GM21447 (cell line): Measurements from ENCODE around the gene RPH3AL.
"Not testable (repeated sequence)": the region's sequence is repeated elsewhere in the genome, so short reads cannot be mapped to it uniquely, and the experiment has no call there.

Experiments used
- ATAC-seq: cut with Tn5 transposase; IDR thresholded peaks from one replicate; pipeline ENCODE4 v1.9.1; 2021; ENCODE audit not compliant: unreplicated experiment

RPH3AL gene

DNA sequence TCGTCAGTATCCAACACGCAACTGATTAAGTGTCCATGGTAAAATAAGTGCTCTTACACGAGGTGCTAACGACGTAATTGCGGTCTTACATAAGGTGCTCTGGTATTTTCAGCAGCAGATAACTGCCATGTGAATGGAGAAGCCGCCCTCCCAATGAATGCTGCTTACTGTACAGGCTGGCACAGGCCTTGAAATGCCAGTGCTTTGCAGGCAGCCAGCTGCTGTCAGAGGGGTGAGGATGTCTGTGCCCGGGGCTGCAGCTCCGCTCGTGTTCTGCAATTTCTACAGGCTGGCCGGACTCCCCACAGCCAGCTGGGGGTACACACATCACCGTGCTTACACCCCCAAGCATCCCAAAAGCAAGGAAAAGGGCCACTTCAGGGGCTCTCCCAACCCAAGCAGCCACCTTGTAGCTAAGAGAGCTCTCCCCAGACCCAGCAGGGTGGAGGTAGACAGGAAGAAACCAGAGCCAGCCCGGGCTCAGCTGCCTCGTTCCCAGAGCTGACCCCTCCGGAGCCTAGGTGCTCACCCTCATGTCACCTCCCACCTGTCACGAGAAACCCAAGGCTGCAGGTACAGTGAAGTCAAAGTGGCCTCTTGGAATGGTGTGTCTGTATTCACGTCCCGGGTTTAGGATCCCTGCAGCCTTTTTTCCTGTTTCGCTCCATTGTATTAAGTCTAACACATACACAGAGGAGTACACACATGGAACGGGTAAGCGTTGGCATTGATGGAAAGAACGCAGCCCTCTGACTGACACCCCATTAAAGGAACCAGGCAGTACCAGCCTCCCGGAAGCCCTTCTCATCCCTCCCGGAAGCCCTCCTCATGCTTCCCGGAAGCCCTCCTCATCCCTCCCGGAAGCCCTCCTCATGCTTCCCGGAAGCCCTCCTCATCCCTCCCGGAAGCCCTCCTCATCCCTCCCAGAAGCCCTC is 27.2 kb upstream of the RPH3AL start:
- ATAC-seq = no peak

DNA sequence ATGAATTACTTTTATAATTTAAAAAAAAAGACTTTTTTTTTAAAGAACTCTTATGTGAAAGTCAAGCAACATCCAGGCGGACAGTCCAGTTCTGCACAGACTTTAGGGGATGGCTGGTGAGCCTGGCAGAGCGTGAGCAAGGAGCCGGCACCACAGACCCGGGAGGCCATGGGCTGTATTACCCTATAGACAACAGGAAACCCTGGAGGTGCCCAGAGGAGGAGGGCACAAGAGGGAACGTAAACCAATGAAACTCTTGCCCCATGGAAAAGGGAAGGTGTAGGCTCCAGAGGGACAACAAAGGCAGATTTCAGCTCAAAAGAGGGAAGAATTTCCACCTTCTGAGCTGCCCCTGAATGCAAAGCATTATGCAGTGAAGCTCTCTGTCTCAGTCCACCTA is 25.5 kb upstream of the RPH3AL start:
- no peak for ATAC-seq

DNA sequence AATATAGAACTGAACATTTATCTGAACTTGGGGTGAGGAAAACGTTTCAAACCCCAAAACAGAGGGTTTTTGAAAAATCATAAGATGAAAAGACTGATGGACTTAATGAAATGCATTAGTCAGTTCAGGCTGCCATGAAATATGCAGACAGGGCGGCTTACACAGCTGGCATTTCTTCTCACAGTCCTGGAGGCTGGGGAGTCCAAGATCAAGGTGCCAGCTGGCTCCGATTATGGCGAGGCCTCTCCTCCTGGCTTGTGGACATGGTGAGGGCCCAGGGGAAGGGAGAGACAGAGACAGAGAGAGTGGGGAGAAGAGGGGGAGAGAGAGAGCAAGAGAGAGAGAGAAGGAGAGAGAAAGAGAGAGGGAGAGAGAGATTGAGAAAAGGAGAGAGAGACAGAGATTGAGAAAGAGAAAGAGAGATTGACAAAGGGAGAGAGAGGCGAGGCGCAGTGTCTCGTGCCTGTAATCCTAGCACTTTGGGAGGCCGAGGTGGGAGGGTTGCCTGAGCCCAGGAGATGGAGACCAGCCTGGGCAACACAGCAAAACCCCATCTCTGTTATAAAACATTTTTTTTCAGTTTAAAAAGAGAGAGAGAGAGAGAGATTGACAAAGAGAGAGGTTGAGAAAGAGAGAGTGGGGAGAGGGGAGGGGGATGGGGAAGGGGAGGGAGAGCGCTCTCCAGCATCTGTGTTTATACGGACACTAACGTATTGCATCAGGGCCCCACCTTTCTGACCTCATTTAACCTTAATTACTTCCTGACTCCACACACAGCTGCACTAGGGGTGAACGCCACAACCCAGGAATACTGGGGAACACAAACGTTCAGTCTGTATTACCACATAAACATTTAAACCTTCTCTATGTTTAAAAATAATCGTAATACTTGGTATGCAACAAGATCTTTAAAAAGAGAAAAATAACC is 24.6 kb upstream of the RPH3AL start:
- no peak for ATAC-seq

DNA sequence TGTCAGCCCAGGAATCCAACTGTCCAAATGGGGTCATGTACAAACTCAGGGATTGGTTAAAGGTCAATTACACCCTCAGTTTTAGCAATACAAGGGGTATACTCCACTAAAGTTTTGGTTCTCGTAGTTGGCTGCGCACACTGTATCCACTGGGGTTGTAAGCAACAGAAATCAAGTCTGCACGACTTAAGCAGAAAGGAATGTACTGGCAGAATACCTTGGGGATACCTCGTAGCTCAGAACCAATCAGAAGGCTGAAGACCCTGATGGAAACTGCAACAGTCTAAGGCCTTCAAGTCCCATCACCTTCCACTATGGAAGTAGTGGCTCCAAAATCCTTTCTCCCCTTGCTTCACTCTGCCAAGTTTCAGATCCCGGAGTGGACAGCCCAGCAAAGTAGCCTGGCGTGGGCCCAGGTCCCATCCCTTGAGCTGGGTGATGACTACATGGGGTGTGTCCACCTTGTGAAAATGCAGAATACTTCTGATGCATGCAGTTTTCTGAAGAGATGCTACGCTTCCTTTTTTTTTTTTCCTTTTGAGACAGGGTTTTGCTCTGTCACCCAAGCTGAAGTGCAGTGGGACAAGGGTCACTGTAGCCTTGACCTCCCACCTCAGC is 21.1 kb upstream of the RPH3AL start:
- no peak for ATAC-seq

DNA sequence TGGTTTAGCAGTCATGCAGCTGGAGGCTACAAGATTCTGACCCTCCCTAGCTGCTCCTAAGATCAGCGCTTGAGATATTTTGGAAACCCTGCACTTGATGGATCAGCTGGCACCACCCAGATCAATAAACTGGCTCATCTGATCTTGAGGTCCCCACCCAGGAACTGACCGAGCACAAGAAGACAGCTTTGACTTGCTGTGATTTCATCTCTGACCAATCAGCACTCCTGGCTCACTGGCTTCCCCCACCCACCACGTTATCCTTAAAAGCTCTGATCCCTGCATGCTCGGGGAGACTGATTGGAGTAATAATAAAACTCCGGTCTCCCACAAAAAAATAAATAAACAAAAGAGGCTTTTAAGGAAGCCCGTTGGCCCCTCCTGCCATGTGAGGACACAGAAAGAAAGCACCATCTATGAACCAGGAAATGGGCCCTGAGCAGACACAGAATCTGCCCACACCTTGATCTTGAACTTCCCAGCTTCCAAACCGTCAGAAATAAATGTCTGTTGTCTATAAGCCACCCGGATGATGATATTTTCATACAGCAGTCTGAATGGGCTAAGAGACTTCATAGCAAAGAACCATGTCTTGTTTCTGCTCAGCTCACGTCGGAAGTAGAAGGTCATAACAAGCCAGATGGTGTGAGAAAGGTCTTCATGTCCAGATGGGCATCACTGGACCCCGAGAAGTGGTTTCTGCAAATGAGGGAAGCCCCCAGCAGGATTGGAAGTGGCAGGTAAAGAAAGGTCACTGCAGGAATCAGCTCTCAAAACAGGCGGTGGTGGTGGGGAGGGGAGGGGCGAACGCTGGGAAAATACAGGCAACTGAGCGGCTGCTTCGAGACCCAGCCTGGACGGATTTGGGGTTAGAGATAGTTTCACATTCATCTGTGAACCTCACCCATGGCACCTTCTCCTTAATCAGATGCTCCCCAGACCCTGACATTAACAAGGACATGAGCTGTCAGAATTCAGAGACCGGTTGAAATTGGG is 19.8 kb upstream of the RPH3AL start:
- no peak for ATAC-seq

DNA sequence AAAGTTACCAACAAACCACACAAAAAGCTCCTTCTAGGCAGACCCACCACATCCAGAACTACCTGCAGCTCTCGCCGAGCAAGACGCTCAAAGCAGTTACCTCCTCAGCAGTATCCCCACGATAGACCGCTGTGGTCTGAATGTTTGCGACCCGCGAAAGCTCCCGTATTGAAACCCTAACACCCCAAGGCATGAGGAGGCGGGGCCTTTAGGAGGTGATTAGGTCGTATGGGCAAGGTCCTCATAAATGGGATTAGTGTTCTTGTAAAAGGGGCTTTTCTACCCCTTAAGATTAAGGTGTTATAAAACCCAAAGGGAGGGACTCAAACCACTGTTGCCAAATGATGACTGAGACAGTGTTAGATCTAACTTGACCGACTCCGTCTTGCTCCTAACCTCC is 19.0 kb upstream of the RPH3AL start:
- no peak for ATAC-seq

DNA sequence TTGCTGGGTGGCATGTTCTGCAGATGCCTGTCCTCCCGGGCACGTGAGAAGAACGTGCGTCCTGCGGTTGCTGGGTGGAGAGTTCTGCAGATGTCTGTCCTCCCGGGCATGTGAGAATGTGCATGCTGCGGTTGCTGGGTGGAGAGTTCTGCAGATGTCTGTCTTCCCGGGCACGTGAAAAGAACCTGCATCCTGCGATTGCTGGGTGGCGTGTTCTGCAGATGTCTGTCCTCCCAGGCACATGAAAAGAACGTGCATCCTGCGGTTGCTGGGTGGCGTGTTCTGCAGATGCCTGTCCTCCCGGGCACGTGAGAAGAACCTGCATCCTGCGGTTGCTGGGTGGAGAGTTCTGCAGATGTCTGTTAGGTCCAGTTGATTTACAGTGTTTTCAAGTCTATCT is 15.0 kb upstream of the RPH3AL start:
- not testable (repeated sequence) for ATAC-seq

DNA sequence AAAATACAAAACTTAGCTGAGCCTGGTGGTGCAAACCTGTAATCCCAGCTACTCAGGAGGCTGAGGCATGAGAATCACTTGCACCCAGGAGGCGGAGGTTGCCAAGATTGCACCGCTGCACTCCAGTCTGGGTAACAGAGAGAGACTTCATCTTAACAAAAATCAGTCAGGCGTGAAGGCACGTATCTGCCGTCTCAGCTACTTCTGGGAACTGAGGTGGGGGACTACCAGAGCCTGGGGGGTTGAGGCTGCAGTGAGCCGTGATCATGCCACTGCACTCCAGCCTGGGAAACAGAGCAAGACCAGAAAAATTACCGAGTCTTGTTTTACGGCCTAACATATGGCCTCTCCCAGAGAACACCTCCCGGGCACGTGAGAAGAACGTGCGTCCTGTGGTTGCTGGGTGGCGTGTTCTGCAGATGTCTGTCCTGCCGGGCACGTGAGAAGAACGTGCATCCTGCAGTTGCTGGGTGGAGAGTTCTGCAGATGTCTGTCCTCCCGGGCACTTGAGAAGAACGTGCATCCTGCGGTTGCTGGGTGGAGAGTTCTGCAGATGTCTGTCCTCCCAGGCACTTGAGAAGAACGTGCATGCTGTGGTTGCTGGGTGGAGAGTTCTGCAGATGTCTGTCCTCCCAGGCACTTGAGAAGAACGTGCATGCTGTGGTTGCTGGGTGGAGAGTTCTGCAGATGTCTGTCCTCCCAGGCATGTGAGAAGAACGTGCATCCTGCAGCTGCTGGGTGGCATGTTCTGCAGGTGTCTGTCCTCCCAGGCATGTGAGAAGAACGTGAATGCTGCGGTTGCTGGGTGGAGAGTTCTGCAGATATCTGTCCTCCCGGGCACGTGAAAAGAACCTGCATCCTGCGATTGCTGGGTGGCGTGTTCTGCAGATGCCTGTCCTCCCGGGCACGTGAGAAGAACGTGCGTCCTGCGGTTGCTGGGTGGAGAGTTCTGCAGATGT is 14.3 kb upstream of the RPH3AL start:
- ATAC-seq = not testable (repeated sequence)

DNA sequence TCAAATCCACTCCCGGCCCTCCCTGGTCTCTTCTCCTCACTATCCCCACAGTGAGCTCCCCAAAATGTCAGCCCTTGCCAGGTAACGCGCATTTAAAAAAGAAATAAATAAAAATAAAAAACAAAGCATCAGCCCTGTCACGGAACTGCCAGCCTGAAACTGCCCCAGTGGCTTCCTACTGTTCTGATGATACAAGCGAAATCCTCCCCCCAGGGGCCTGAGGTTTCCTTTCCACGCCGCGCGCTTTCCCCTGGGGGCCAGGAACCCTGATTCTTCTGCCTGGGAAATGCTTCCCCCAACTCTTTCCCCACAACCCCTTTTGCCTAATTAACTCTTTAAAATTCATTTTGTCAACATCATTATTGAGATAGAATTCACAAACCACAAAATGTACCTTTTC is 12.2 kb upstream of the RPH3AL start:
- ATAC-seq = no peak

DNA sequence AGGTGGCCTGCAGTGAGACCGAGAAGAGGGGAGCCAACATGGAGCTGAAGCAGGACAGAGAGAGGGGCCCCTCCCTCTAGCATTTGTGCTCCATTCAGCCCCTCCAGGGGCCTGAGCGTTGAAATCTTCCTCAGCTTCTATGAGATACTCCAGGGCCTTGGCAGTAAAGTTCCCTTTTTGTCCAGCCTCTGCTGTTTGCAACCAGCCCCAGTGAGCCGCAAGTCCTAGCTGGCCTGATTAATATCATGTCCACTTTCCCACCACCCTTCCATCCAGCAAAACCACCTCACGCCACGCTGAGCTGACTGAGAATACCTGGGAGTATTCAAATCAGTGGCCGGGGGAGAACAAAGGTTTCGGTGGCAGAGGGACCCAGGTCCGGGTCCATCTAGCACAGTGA is 11.7 kb upstream of the RPH3AL start:
- ATAC-seq = no peak

DNA sequence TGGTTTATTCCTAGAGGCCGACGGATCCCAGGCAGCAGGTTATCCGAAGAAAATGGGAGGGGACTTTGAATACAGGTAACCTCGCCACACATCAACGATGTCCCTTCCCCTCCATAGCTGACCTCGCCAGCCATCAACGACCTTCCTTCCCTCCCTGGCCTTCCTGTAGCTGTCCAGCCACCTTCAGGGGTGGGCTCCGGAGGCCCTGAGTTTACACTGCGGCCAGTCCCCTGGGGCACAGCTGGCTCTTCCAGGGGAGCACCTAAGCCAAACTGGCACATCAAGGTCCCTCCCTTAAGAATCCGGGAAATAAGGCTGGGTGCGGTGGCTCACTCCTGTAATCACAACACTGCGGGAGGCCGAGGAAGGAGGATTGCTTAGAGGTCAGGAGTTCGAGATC is 10.1 kb upstream of the RPH3AL start:
- ATAC-seq = no peak

DNA sequence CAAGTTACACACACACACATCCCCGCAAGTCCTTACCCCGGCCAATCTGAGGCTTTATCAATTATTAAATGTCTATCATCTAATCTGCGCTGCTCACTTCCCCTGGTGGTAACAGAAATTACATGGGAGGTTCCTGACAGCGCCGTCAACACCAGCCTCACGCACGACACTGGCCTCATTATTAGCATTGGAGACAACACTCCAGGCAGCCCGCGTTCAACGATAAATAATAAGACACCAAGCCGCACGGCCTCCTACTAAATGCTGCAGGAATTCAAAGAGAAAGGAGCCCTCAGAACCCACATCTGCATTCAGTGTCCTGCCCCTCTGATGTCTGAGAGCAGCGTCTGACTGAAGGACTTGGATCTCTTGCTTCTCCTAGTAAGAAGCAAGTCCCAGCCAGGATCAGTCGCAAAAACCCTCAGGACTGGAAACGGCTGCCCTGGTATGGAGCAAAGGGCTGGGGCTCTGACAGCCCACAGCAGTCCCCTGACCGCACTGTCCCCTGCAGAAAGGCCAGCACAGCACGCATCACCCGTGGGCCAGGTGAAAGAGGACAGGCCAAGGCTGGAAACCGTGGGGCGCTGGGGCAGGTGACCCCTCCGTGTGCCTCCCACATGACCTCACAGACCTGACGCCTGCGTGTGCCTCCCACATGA is 7.6 kb upstream of the RPH3AL start:
- no peak for ATAC-seq

DNA sequence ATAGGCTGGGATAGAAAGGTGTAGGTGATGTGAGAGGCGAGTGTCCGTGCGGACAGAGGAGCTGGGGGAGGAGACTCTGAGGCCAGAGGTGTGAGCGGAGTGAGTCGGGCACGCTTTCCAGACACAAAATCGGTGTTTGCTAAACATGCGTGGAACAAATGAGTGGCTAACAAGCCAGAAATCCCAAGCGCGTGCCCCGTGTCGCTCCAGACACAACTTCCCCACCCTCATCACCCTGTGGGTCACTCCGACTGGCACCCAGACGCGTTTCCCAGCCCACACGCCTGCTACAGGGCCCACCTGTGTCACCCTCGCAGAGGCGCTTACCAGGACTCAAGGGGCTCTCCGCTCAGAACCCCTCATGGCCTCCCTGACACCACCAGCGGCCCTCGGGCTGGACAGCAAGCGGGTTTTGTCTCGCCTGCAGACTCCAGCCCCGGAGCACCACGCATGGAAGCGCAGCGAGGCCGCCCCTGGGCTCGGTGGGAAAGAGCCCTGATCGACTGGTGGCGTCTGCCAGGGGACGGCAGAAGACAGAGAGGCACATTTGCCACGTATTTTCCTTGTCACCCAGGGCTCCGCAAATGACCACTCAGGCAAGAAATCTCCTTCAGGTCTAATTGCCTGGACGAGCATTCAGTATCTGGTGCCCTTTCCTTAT is 6.0 kb upstream of the RPH3AL start:
- ATAC-seq = no peak

DNA sequence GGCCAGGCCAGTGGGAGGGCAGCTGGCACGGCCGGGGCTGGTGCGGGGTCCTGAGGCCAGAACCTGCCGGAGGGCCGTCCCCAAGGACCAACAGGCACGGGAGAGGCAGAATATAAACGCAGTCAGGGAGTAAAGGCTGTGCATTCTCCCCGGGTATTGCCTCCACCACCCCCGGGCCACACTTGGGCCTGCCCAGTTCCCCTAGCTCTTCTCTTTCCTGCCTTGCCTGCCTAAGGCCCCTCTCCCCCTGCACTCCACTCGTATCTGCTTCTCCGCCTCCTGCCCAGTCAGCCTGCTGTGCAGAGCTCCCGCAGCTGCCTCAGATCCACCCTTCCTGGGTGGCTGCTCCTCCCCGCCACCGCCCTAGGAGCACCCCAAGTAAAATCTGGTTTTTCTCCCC is 5.0 kb upstream of the RPH3AL start:
- ATAC-seq = no peak

DNA sequence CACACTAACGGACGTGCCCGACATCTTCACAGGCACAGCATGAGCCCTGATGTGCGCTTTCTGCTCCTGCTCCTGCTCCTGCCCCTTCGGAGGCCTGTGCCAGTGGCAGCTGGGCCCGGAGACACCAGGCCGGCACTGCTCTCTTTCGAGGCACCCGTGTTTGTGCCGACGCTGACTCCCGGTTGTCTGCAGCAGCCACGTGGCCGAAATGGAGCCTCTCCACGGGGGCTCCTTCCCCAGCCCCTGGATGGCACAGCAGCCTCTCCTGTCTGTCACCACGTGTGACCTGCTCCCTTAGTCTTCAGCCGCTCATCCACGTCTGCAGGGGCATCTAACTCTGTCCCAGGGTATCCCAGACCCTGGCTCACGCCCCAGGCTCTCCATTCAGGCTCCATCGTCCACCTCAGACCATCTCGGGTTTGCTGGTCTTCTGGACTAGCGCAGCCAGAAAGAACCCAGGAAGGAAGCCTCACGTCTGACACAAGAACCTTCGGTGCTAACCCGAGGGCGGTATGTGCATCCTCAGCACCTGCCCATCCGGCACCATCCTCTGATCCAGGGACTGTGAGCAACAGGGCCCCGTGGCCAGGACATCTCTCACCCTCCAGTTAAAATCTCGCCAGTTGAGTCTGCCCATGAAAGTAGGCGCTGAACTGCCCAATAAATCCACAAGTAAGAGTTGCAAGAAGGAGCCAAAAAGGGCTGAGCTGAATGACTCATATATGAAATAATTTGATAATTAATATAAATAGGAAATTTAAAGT is 4.2 kb upstream of the RPH3AL start:
- no peak for ATAC-seq

DNA sequence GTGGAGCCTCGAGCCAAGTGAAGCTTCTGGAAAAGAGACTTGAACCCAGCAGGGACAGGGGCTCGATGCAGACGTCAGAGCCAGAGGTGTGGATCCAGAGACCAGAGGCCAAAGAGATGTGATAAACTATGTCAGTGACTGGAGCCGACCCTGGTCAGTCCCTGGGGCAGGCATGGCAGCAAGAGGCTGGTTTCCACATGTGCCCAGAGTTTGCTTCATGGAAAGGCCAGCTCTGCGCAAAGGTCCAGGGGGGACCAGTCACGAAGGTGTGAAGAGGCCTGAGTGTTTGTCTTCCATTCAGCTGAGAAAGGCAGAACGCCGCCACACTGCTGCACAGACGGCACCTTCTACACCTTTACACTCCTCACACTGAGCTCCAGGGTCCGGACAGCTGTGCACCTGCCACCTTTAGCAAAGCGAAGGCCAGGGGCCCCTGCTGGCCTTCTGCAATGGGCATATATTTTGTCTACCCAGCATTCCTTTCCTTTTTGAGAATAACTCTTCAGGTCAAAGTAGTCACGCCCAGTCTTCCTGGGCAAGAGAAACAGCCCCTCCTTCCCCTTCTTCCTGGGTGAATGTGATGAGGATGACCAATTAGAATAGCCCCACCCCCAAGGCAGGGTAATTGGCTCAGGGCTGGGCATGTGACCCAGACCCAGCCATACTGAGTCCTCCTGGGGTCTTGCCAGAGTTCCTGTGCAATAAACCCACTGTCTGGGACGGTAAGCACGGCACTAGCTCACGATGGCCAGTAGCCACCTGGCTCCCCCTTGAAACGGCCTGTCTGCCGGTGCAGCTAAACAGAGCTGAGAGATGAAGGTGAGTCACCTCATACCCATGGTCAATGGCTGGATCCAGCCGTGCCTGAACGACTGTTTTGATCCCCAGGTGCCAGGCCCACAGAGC is 2.3 kb upstream of the RPH3AL start:
- ATAC-seq = no peak
